HL-60/S4 treated with phorbol 12-myristate 13-acetate at 8.2 ng/mL for 4 days and 3 days (cell line): Measurements from ENCODE around the gene FAM162B.
"Not testable (repeated sequence)": the region's sequence is repeated elsewhere in the genome, so short reads cannot be mapped to it uniquely, and the experiment has no call there.

ENCODE experiments used
- in situ Hi-C: fragments of 300-500 bp; cut with MboI; formaldehyde crosslinking; loops from 2 replicates; pipeline ENCODE4 v1.15.0; 2022; ENCODE audit warnings: low sequenced_read_pairs

Gene FAM162B

GRCh38 chr6:116764961-116765841 lies at the start of gene FAM162B:
TSS of gene FAM162B (minus strand) at chr6:116765719. CDS start at chr6:116765576, 143 bp downstream.
- in situ Hi-C loops, result no loop called here

- in situ Hi-C loops, result no loop called here
These were observed 46.6 kb upstream of the FAM162B start for GRCh38 chr6:116812051-116812650.

- in situ Hi-C loops, result no loop called here
These were observed 36.5 kb upstream of the FAM162B start for GRCh38 chr6:116801971-116802370.

GRCh38 chr6:116799945-116800344 lies 34.4 kb upstream of the FAM162B start:
- in situ Hi-C loops, result no loop called here

GRCh38 chr6:116797585-116797984 lies 32.1 kb upstream of the FAM162B start:
- in situ Hi-C loops, result no loop called here

GRCh38 chr6:116793224-116793623 lies 27.7 kb upstream of the FAM162B start:
- in situ Hi-C loops, result no loop called here

- in situ Hi-C loops, result no loop called here
These were observed 18.3 kb upstream of the FAM162B start for GRCh38 chr6:116783852-116784251.

- in situ Hi-C loops, result no loop called here
These were observed 14.2 kb upstream of the FAM162B start for GRCh38 chr6:116779573-116780164.

GRCh38 chr6:116773886-116774285 lies 8.4 kb upstream of the FAM162B start:
- in situ Hi-C loops, result no loop called here

- in situ Hi-C loops, result no loop called here
These were observed 6.9 kb upstream of the FAM162B start for GRCh38 chr6:116772450-116772849.

- in situ Hi-C loops, result no loop called here
These were observed 2.2 kb upstream of the FAM162B start for GRCh38 chr6:116767715-116768114.

- in situ Hi-C loops, result no loop called here
These were observed 1.1 kb upstream of the FAM162B start for GRCh38 chr6:116766506-116767176.

GRCh38 chr6:116764629-116764960 lies 924 bp downstream of the FAM162B start:
- in situ Hi-C loops, result no loop called here

GRCh38 chr6:116763906-116764628 lies 1.5 kb downstream of the FAM162B start:
- in situ Hi-C loops, result no loop called here

- in situ Hi-C loops, result no loop called here
These were observed 2.5 kb downstream of the FAM162B start for GRCh38 chr6:116763048-116763447.

- in situ Hi-C loops, result no loop called here
These were observed 3.3 kb downstream of the FAM162B start for GRCh38 chr6:116762235-116762634.

GRCh38 chr6:116761779-116762178 lies 3.7 kb downstream of the FAM162B start:
- in situ Hi-C loops, result no loop called here

GRCh38 chr6:116745176-116745575 lies 20.3 kb downstream of the FAM162B start:
- in situ Hi-C loops, result no loop called here

- in situ Hi-C loops, result no loop called here
These were observed 23.9 kb downstream of the FAM162B start for GRCh38 chr6:116741571-116741970.

GRCh38 chr6:116740486-116740885 lies 25.0 kb downstream of the FAM162B start:
- in situ Hi-C loops, result not testable (repeated sequence)

GRCh38 chr6:116737004-116737403 lies 28.5 kb downstream of the FAM162B start:
- in situ Hi-C loops, result no loop called here
